Mesendoderm (in vitro differentiated cells): ENCODE measurements around the gene KRT5.
A peak's percentile ranks its signal among the peaks of the same experiment; 100 is the strongest.
"Not testable (repeated sequence)": the region's sequence is repeated elsewhere in the genome, so short reads cannot be mapped to it uniquely, and the experiment has no call there.

Experiments used
- DNase-seq: peaks from one replicate; pipeline ENCODE4 v3.0.0; 2013
- H2AK5ac ChIP-seq: 2 replicates; pipeline ENCODE4 v1.6.1; 2013; ENCODE audit warnings: low read length, inconsistent platforms
- H2BK120ac ChIP-seq: 2 replicates; pipeline ENCODE4 v1.6.1; 2013; ENCODE audit warnings: low read depth, mild to moderate bottlenecking, low read length, moderate library complexity, mixed read lengths
- H2BK15ac ChIP-seq: replicated peaks from 2 replicates; pipeline ENCODE4 v1.6.1; 2013; ENCODE audit warnings: low read depth, mild to moderate bottlenecking, moderate library complexity
- H2BK5ac ChIP-seq: 2 replicates; pipeline ENCODE4 v1.6.1; 2013; ENCODE audit warnings: low read length, inconsistent platforms
- H3K18ac ChIP-seq: 2 replicates; pipeline ENCODE4 v1.6.1; 2013; ENCODE audit warnings: mild to moderate bottlenecking, low read length, mixed read lengths
- H3K23ac ChIP-seq: one replicate; pipeline ENCODE4 v1.6.1; 2013; ENCODE audit warnings: low read length
- H3K27ac ChIP-seq: 2 replicates; pipeline ENCODE4 v1.5.1; 2013; ENCODE audit warnings: low read depth, mild to moderate bottlenecking, inconsistent platforms, low read length, moderate library complexity
- H3K27me3 ChIP-seq: 2 replicates; pipeline ENCODE4 v1.6.1; 2013; ENCODE audit warnings: low read length, control low read depth, mild to moderate bottlenecking, inconsistent platforms; ENCODE audit not compliant: insufficient read depth, poor library complexity
- H3K36me3 ChIP-seq: 2 replicates; pipeline ENCODE4 v1.6.1; 2013; ENCODE audit warnings: low read length, inconsistent platforms; ENCODE audit not compliant: control insufficient read depth, insufficient read depth
- H3K4ac ChIP-seq: one replicate; pipeline ENCODE4 v1.6.1; 2013; ENCODE audit warnings: low read depth, mild to moderate bottlenecking, low read length, moderate library complexity
- H3K4me1 ChIP-seq: 2 replicates; pipeline ENCODE4 v1.6.1; 2013; ENCODE audit warnings: low read depth, low read length, inconsistent platforms; ENCODE audit not compliant: control insufficient read depth
- H3K4me2 ChIP-seq: 2 replicates; pipeline ENCODE4 v1.6.1; 2013; ENCODE audit warnings: low read length
- H3K4me3 ChIP-seq: 2 replicates; pipeline ENCODE4 v1.5.1; 2013; ENCODE audit warnings: mild to moderate bottlenecking, low read length
- H3K56ac ChIP-seq: one replicate; pipeline ENCODE4 v1.6.1; 2013; ENCODE audit warnings: low read length
- H3K79me1 ChIP-seq: 2 replicates; pipeline ENCODE4 v1.6.1; 2013; ENCODE audit warnings: low read length, inconsistent platforms
- H3K79me2 ChIP-seq: 2 replicates; pipeline ENCODE4 v1.6.1; 2013; ENCODE audit warnings: mild to moderate bottlenecking, low read length; ENCODE audit not compliant: control insufficient read depth, insufficient read depth
- H3K9ac ChIP-seq: 2 replicates; pipeline ENCODE4 v1.6.1; 2013; ENCODE audit warnings: low read length, inconsistent platforms
- H4K5ac ChIP-seq: one replicate; pipeline ENCODE4 v1.6.1; 2013; ENCODE audit warnings: low read length
- H4K8ac ChIP-seq: one replicate; pipeline ENCODE4 v1.6.1; 2013; ENCODE audit warnings: low read depth, mild to moderate bottlenecking, control low read depth, low read length, moderate library complexity
- WGBS: extraction: QIAGEN DNeasy Blood & Tissue Kit; methylation state at CpG from one replicate; pipeline ENCODE4 v1.1.7; 2013; ENCODE audit warnings: low lambda C conversion rate, missing lambda C conversion rate; ENCODE audit not compliant: insufficient coverage; ENCODE audit errors: extremely low coverage; 5-methylcytosine and 5-hydroxymethylcytosine counted together

The KRT5 gene

DNA sequence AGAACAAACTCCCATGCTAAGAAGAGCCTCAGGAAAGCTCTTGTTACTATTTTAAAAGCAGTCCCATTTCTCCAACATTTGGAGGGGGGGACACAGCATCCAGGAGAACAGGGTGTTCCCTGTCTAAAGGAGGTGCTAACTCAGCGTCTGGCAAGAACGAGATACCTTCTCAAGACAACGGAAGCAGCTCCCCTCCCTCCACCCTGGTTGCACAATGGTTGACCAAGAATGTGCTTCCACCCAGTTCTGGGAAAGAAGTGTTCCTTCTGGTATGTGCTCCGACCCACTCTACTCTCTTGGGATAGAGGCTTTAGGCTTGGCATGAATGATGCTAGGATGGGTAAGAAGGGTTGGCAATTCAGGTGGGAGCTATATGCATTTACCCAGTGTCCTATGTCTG lies 25.7 kb downstream of the KRT5 start:
- Histone ChIP-seq H3K79me1 (no peaks in the 10 kb centered on the region), H4K5ac (no peak overlapping the region), H3K4me2 (no peak overlapping the region), H2BK5ac (peak overlapping the region; percentile 2), H3K23ac (no peak overlapping the region), H2BK15ac (no peak overlapping the region), H3K18ac (no peak overlapping the region), H2AK5ac (no peak overlapping the region), H3K4me1 (peaks cover 26% of the 10 kb centered on the region), H3K36me3 (no peaks in the 10 kb centered on the region), H3K56ac (peak overlapping the region; percentile 28), H3K27ac (no peak overlapping the region), H3K4me3 (no peak overlapping the region), H4K8ac (no peak overlapping the region), H3K27me3 (no peaks in the 10 kb centered on the region), H3K79me2 (no peaks in the 10 kb centered on the region), H2BK120ac (no peak overlapping the region), H3K9ac (no peak overlapping the region), H3K4ac (no peak overlapping the region)
- no CpG with 5 or more reads among the region's 4 CpGs for WGBS
- peak; percentile 51 for DNase-seq

GRCh38 chr12:52494100-52494499 lies 26.1 kb downstream of the KRT5 start:
- Histone ChIP-seq H3K56ac (peak overlapping the region; percentile 28), H3K27me3 (no peaks in the 10 kb centered on the region), H4K8ac (no peak overlapping the region), H2BK15ac (no peak overlapping the region), H3K9ac (no peak overlapping the region), H3K79me2 (no peaks in the 10 kb centered on the region), H3K4me3 (no peak overlapping the region), H4K5ac (no peak overlapping the region), H3K4me1 (peaks cover 26% of the 10 kb centered on the region), H3K23ac (no peak overlapping the region), H2BK120ac (no peak overlapping the region), H3K4me2 (no peak overlapping the region), H2AK5ac (no peak overlapping the region), H3K18ac (no peak overlapping the region), H2BK5ac (no peak overlapping the region), H3K27ac (no peak overlapping the region), H3K4ac (no peak overlapping the region), H3K79me1 (no peaks in the 10 kb centered on the region), H3K36me3 (no peaks in the 10 kb centered on the region)
- no CpG with 5 or more reads among the region's 1 CpG for WGBS
- DNase-seq = no peak

DNA sequence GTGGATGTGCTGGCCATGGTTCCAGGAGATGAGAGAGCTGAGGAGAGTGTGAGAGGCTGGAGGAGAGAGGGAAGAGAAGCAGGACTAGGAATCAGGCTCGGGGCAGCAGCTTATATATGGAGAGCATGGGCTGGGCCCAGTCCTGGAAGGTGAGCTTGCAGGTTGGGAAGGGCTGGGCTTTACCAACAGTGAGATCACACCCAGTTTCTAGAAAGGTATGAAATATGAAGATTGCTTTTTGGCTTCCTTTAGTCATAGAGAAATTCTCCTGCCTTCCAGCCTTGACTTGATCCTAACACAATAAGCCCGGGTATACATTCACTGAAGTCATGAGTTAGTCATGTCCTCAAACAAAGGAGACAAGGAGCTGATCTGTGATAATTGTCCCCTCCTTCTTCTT lies 27.0 kb downstream of the KRT5 start, which contains the start of gene KRT6A:
Gene KRT6A (minus strand): TSS at position 86 of the 400 bp plus-strand sequence. CDS start 69 bp downstream, at position 17.
- no peak within 1 kb of the TSS for H2BK15ac ChIP-seq
- H3K27ac ChIP-seq = no peak within 1 kb of the TSS
- H3K18ac ChIP-seq = no peak within 1 kb of the TSS
- H3K56ac ChIP-seq = no peak within 1 kb of the TSS
- DNase-seq = no peak
- H3K4me2 ChIP-seq = no peak within 1 kb of the TSS
- no peak within 1 kb of the TSS for H3K9ac ChIP-seq
- no peaks in the 10 kb centered on the region for H3K36me3 ChIP-seq
- no peak within 1 kb of the TSS for H3K4ac ChIP-seq
- H3K27me3 ChIP-seq = no peaks in the 10 kb centered on the region
- H4K5ac ChIP-seq = no peak within 1 kb of the TSS
- H3K4me1 ChIP-seq = peaks cover 26% of the 10 kb centered on the region
- H4K8ac ChIP-seq = no peak within 1 kb of the TSS
- H3K79me1 ChIP-seq = no peaks in the 10 kb centered on the region
- H3K79me2 ChIP-seq = no peaks in the 10 kb centered on the region
- no peak within 1 kb of the TSS for H2AK5ac ChIP-seq
- no peak within 1 kb of the TSS for H2BK120ac ChIP-seq
- no peak within 1 kb of the TSS for H2BK5ac ChIP-seq
- no peak within 1 kb of the TSS for H3K23ac ChIP-seq
- no CpG with 5 or more reads among the region's 2 CpGs for WGBS
- H3K4me3 ChIP-seq = no peak within 1 kb of the TSS

- not testable (repeated sequence) for H3K4me2 ChIP-seq, H2BK15ac ChIP-seq, H3K79me1 ChIP-seq, H3K9ac ChIP-seq, H3K4ac ChIP-seq, DNase-seq, H3K23ac ChIP-seq, H3K18ac ChIP-seq, H2BK5ac ChIP-seq, H3K36me3 ChIP-seq, H2AK5ac ChIP-seq, H4K8ac ChIP-seq, H2BK120ac ChIP-seq, H3K56ac ChIP-seq, H3K27me3 ChIP-seq, H3K27ac ChIP-seq, H4K5ac ChIP-seq, H3K4me3 ChIP-seq, H3K79me2 ChIP-seq
- WGBS = no CpG with 5 or more reads among the region's 6 CpGs
- H3K4me1 ChIP-seq = peaks cover 26% of the 10 kb centered on the region
Measured at GRCh38 chr12:52492405-52492804, 27.8 kb downstream of the KRT5 start.

- not testable (repeated sequence) for H3K18ac ChIP-seq, H3K79me2 ChIP-seq, H3K79me1 ChIP-seq, H3K56ac ChIP-seq, H2BK15ac ChIP-seq, H3K23ac ChIP-seq, H3K4me3 ChIP-seq, H3K9ac ChIP-seq, H3K27me3 ChIP-seq, H3K36me3 ChIP-seq, H4K8ac ChIP-seq, H2BK120ac ChIP-seq, H2BK5ac ChIP-seq, DNase-seq, H3K4me2 ChIP-seq, H2AK5ac ChIP-seq, H3K4ac ChIP-seq, H4K5ac ChIP-seq, H3K27ac ChIP-seq
- WGBS = no CpG with 5 or more reads among the region's 8 CpGs
- H3K4me1 ChIP-seq = peaks cover 21% of the 10 kb centered on the region
Measured at GRCh38 chr12:52491495-52491894, 28.7 kb downstream of the KRT5 start.

GRCh38 chr12:52488736-52489135 lies 31.5 kb downstream of the KRT5 start:
- no peak overlapping the region for H3K27ac ChIP-seq
- no peak overlapping the region for H2BK15ac ChIP-seq
- no peak overlapping the region for H3K23ac ChIP-seq
- H3K4me3 ChIP-seq = no peak overlapping the region
- no peak overlapping the region for H3K18ac ChIP-seq
- no peaks in the 10 kb centered on the region for H3K79me1 ChIP-seq
- no peaks in the 10 kb centered on the region for H3K79me2 ChIP-seq
- no peaks in the 10 kb centered on the region for H3K4me1 ChIP-seq
- no peak overlapping the region for H3K4me2 ChIP-seq
- no peak overlapping the region for H3K4ac ChIP-seq
- H4K5ac ChIP-seq = no peak overlapping the region
- no peak overlapping the region for H3K56ac ChIP-seq
- H4K8ac ChIP-seq = no peak overlapping the region
- no peaks in the 10 kb centered on the region for H3K36me3 ChIP-seq
- DNase-seq = no peak
- no peak overlapping the region for H2BK5ac ChIP-seq
- no peak overlapping the region for H3K9ac ChIP-seq
- no peaks in the 10 kb centered on the region for H3K27me3 ChIP-seq
- H2BK120ac ChIP-seq = no peak overlapping the region
- H2AK5ac ChIP-seq = no peak overlapping the region
